Neural progenitor cell (in vitro differentiated cells): ENCODE results near the gene GTF3C2.

Experiments used
- EZH2 ChIP-seq: fragments of 200-600 bp; sonication (generic); IDR thresholded peaks from 2 replicates; pipeline ENCODE4 v1.6.1; 2017; ENCODE audit warnings: antibody characterized with exemption, mild to moderate bottlenecking, moderate library complexity
- EZH2phosphoT487 ChIP-seq: fragments of 200-600 bp; sonication (generic); IDR thresholded peaks from 2 replicates; pipeline ENCODE4 v1.6.1; 2017; ENCODE audit warnings: antibody characterized with exemption
- TF ChIP-seq, protein P1 (sequence below): fragments of 200-600 bp; sonication (generic); IDR thresholded peaks from 2 replicates; pipeline ENCODE4 v1.5.1; 2017; ENCODE audit warnings: antibody characterized with exemption, mild to moderate bottlenecking

GRCh38 chr2:27322301-27322765, 34.2 kb downstream of the GTF3C2 start:
- TF ChIP-seq, protein P1, sequence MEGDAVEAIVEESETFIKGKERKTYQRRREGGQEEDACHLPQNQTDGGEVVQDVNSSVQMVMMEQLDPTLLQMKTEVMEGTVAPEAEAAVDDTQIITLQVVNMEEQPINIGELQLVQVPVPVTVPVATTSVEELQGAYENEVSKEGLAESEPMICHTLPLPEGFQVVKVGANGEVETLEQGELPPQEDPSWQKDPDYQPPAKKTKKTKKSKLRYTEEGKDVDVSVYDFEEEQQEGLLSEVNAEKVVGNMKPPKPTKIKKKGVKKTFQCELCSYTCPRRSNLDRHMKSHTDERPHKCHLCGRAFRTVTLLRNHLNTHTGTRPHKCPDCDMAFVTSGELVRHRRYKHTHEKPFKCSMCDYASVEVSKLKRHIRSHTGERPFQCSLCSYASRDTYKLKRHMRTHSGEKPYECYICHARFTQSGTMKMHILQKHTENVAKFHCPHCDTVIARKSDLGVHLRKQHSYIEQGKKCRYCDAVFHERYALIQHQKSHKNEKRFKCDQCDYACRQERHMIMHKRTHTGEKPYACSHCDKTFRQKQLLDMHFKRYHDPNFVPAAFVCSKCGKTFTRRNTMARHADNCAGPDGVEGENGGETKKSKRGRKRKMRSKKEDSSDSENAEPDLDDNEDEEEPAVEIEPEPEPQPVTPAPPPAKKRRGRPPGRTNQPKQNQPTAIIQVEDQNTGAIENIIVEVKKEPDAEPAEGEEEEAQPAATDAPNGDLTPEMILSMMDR, result no peak
- TF ChIP-seq EZH2 (no peak), EZH2phosphoT487 (no peak)
